Measurements from ENCODE around the gene HSDL2. TPM values are rescaled to one million over a fixed set of nuclear protein-coding genes. Genes with fewer than 3 reads are reported as not detected.

The HSDL2 gene
- polyA plus RNA-seq, 1 of the 3 experiments (the other 2 are of a cell fraction) = 14.4 TPM

DNA sequence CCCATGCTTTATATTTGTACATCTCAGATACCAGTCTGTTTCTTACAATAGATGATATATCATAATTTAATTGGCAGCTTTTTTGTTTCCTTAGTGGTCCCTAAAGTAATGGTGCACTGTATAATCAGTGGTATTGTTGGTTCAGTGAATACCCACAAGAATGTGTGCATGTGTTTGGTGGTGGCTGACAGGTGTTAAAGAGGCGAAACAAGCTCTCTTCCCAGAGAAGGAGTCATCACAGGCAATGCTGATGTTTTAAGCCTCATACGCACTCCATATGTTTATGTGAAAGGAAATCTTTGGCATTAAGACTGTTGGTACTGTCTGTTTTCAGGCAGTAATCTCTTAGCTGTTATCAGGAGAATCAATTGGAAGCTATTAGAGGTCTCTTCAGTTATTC, 57.5 kb downstream of the HSDL2 start:
- H3K4me1 ChIP-seq (ENCODE audit: control insufficient read depth in 1 of 2, insufficient read depth in 2 of 2, low read depth in 1 of 2, low read length in 1 of 2) = no peaks in the 10 kb centered on the region
- no peak overlapping the region for H3K4me3 ChIP-seq (ENCODE audit: low read depth in 2 of 2, low read length in 1 of 2)
- no peaks in the 10 kb centered on the region for H4K20me1 ChIP-seq (ENCODE audit: insufficient read depth)
- no peaks in the 10 kb centered on the region for H3K9me2 ChIP-seq
- no peaks in the 10 kb centered on the region for H3F3A ChIP-seq (replicated peaks; ENCODE audit: insufficient read depth)
- H3K4me2 ChIP-seq = no peak overlapping the region
- DNase-seq = no peak
- no peak overlapping the region for H2AFZ ChIP-seq (ENCODE audit: low read depth)
- ChIA-PET POLR2A (no interaction called here), CTCF (interaction anchor here (1.0 kb wide), 1 partner anchor 8 kb away, joined by 3 read pairs; no protein-coding TSS in a partner anchor)
- 97% methylated on average over 2 of the region's 2 CpGs for WGBS (ENCODE audit: low lambda C conversion rate)
- H3K9me3 ChIP-seq = no peaks in the 10 kb centered on the region; the same call in 1 of the 2 replicates
- no peak overlapping the region for H3K9ac ChIP-seq
- TF ChIP-seq RCOR1 (IDR thresholded peaks at IDR 0.05; ENCODE audit: low read length) (no peak), TCF12 (IDR thresholded peaks at IDR 0.05) (no peak), EZH2phosphoT487 (IDR thresholded peaks at IDR 0.05; ENCODE audit: borderline replicate concordance, low read depth) (no peak), FOXM1 (IDR thresholded peaks at IDR 0.05; ENCODE audit: low read depth) (no peak), RFX5 (IDR thresholded peaks at IDR 0.05; ENCODE audit: low read length) (no peak), GABPA (IDR thresholded peaks at IDR 0.05; ENCODE audit: low read depth) (no peak), GATA2 (CRISPR knock-in tag; IDR thresholded peaks at IDR 0.05) (no peak)
- TF ChIP-seq, protein P1, sequence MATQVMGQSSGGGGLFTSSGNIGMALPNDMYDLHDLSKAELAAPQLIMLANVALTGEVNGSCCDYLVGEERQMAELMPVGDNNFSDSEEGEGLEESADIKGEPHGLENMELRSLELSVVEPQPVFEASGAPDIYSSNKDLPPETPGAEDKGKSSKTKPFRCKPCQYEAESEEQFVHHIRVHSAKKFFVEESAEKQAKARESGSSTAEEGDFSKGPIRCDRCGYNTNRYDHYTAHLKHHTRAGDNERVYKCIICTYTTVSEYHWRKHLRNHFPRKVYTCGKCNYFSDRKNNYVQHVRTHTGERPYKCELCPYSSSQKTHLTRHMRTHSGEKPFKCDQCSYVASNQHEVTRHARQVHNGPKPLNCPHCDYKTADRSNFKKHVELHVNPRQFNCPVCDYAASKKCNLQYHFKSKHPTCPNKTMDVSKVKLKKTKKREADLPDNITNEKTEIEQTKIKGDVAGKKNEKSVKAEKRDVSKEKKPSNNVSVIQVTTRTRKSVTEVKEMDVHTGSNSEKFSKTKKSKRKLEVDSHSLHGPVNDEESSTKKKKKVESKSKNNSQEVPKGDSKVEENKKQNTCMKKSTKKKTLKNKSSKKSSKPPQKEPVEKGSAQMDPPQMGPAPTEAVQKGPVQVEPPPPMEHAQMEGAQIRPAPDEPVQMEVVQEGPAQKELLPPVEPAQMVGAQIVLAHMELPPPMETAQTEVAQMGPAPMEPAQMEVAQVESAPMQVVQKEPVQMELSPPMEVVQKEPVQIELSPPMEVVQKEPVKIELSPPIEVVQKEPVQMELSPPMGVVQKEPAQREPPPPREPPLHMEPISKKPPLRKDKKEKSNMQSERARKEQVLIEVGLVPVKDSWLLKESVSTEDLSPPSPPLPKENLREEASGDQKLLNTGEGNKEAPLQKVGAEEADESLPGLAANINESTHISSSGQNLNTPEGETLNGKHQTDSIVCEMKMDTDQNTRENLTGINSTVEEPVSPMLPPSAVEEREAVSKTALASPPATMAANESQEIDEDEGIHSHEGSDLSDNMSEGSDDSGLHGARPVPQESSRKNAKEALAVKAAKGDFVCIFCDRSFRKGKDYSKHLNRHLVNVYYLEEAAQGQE (IDR thresholded peaks at IDR 0.05; ENCODE audit: low read depth, low read length) = no peak
- H3K27me3 ChIP-seq (ENCODE audit: insufficient read depth) = no peaks in the 10 kb centered on the region
- H3K27ac ChIP-seq (ENCODE audit: low read depth in 2 of 2, low read length in 1 of 2) = no peak overlapping the region
- no peaks in the 10 kb centered on the region for H3K79me2 ChIP-seq (ENCODE audit: insufficient read depth)
- H3K36me3 ChIP-seq (replicated peaks in 1 of 2; ENCODE audit: control insufficient read depth in 1 of 2, insufficient read depth in 2 of 2, low read length in 1 of 2) = peaks cover 0 to 15% of the 10 kb centered on the region in 2 experiments

DNA sequence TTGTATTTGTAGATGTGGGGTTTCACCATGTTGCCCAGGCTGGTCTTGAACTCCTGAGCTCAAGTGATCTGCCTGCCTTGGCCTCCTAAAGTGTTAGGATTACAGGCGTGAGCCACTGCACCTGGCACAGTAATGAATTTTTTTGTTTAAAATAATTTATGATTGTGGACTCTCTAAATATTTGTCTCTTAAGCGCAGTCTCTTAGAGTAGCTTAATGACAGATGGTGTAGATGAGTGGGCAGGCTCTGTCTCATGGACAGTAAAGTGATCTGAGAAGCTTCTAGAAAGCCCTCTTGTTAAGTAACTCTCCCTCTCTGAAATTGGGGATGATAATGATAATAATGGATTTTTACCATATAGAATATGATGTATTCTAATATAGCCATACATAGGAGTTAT, 59.3 kb downstream of the HSDL2 start:
- no peak overlapping the region for H3K4me3 ChIP-seq (ENCODE audit: low read depth in 2 of 2, low read length in 1 of 2)
- H3K9ac ChIP-seq = no peak overlapping the region
- CTCF ChIA-PET = no interaction called here
- H3K4me2 ChIP-seq = no peak overlapping the region
- 100% methylated on average over 2 of the region's 2 CpGs for WGBS (ENCODE audit: low lambda C conversion rate)
- H3K27ac ChIP-seq (ENCODE audit: low read depth in 2 of 2, low read length in 1 of 2) = no peak overlapping the region
- POLR2A ChIA-PET = no interaction called here
- no peaks in the 10 kb centered on the region for H3K4me1 ChIP-seq (ENCODE audit: control insufficient read depth in 1 of 2, insufficient read depth in 2 of 2, low read depth in 1 of 2, low read length in 1 of 2)
- no peak overlapping the region for H2AFZ ChIP-seq (ENCODE audit: low read depth)
- H4K20me1 ChIP-seq (ENCODE audit: insufficient read depth) = no peaks in the 10 kb centered on the region
- peaks cover 0 to 26% of the 10 kb centered on the region in 2 experiments for H3K36me3 ChIP-seq (replicated peaks in 1 of 2; ENCODE audit: control insufficient read depth in 1 of 2, insufficient read depth in 2 of 2, low read length in 1 of 2)
- TF ChIP-seq, protein P2, sequence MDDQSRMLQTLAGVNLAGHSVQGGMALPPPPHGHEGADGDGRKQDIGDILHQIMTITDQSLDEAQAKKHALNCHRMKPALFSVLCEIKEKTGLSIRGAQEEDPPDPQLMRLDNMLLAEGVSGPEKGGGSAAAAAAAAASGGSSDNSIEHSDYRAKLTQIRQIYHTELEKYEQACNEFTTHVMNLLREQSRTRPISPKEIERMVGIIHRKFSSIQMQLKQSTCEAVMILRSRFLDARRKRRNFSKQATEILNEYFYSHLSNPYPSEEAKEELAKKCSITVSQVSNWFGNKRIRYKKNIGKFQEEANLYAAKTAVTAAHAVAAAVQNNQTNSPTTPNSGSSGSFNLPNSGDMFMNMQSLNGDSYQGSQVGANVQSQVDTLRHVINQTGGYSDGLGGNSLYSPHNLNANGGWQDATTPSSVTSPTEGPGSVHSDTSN (IDR thresholded peaks at IDR 0.05) = no peak
- TF ChIP-seq TEAD4 (IDR thresholded peaks at IDR 0.05; ENCODE audit: borderline replicate concordance, insufficient read depth) (no peak), GABPA (IDR thresholded peaks at IDR 0.05; ENCODE audit: low read depth) (no peak), MXI1 (IDR thresholded peaks at IDR 0.05; ENCODE audit: low read depth, low read length) (no peak), EZH2phosphoT487 (IDR thresholded peaks at IDR 0.05; ENCODE audit: borderline replicate concordance, low read depth) (no peak), EP300 (IDR thresholded peaks at IDR 0.05; ENCODE audit: borderline replicate concordance in 1 of 2, low read depth in 1 of 2, low read length in 1 of 2) (no peak), NRF1 (IDR thresholded peaks at IDR 0.05; ENCODE audit: low read depth, low read length) (no peak), CHD2 (IDR thresholded peaks at IDR 0.05; ENCODE audit: low read length, partially characterized antibody) (no peak), FOXM1 (IDR thresholded peaks at IDR 0.05; ENCODE audit: low read depth) (no peak), SMC3 (IDR thresholded peaks at IDR 0.05; ENCODE audit: low read depth, low read length) (no peak), YY1 (IDR thresholded peaks at IDR 0.05; ENCODE audit: low read depth) (no peak), FOSL2 (IDR thresholded peaks at IDR 0.05; ENCODE audit: borderline replicate concordance, low read depth) (no peak)
- TF ChIP-seq, protein P3, sequence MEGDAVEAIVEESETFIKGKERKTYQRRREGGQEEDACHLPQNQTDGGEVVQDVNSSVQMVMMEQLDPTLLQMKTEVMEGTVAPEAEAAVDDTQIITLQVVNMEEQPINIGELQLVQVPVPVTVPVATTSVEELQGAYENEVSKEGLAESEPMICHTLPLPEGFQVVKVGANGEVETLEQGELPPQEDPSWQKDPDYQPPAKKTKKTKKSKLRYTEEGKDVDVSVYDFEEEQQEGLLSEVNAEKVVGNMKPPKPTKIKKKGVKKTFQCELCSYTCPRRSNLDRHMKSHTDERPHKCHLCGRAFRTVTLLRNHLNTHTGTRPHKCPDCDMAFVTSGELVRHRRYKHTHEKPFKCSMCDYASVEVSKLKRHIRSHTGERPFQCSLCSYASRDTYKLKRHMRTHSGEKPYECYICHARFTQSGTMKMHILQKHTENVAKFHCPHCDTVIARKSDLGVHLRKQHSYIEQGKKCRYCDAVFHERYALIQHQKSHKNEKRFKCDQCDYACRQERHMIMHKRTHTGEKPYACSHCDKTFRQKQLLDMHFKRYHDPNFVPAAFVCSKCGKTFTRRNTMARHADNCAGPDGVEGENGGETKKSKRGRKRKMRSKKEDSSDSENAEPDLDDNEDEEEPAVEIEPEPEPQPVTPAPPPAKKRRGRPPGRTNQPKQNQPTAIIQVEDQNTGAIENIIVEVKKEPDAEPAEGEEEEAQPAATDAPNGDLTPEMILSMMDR (IDR thresholded peaks at IDR 0.05) = no peak
- no peaks in the 10 kb centered on the region for H3F3A ChIP-seq (replicated peaks; ENCODE audit: insufficient read depth)
- H3K9me2 ChIP-seq = no peaks in the 10 kb centered on the region
- no peaks in the 10 kb centered on the region for H3K27me3 ChIP-seq (ENCODE audit: insufficient read depth)
- no peak for DNase-seq
- H3K9me3 ChIP-seq = no peaks in the 10 kb centered on the region; the same call in 1 of the 2 replicates
- H3K79me2 ChIP-seq (ENCODE audit: insufficient read depth) = no peaks in the 10 kb centered on the region
